B cell (primary cell): ENCODE measurements around the gene GBX1. TPM values are rescaled to one million over a fixed set of nuclear protein-coding genes. Genes with fewer than 3 reads are reported as not detected.

Source experiments
- ATAC-seq: fragments of 200-7000 bp; cut with Tn5 transposase; one replicate; pipeline ENCODE4 v1.10.0; 2021; ENCODE audit warnings: low read depth, mild to moderate bottlenecking, moderate number of reproducible peaks, moderate library complexity
- CTCF ChIA-PET: fragments of 350-600 bp; sonication (Branson Sonifier 250); formaldehyde crosslinking; loops from one replicate; lab custom pipeline; 2021; ENCODE audit warnings: antibody characterized with exemption, inconsistent platforms; lab: Charles Lee
- POLR2A ChIA-PET: fragments of 350-600 bp; sonication (Branson Sonifier 250); formaldehyde crosslinking; loops from one replicate; lab custom pipeline; 2021; ENCODE audit warnings: antibody characterized with exemption; lab: Charles Lee
- DNase-seq: peaks from one replicate; pipeline ENCODE4 v3.0.0; 2013
- H2AFZ ChIP-seq: 2 replicates; pipeline ENCODE4 v1.6.1; 2012; ENCODE audit warnings: mild to moderate bottlenecking, low read depth, low read length; ENCODE audit not compliant: insufficient read depth, poor library complexity, severe bottlenecking
- H3K27ac ChIP-seq, 2 donors: 1 replicate in 1 of 2; 2 replicates in 1 of 2; pipeline ENCODE4 v1.5.1; 2012 to 2013; ENCODE audit warnings: low read length in 2 of 2, mild to moderate bottlenecking in 2 of 2, moderate library complexity in 1 of 2
- H3K27me3 ChIP-seq, 4 experiments: fragments of 200-600 bp in 1 of 4; sonication (generic) in 1 of 4; replicated peaks in 1 of 4; 1 replicate in 2 of 4; 2 replicates in 2 of 4; pipeline versions ENCODE4 v1.6.1 to v1.7.0; 2013 to 2016; ENCODE audit warnings: low read length in 3 of 4, mild to moderate bottlenecking in 2 of 4, mixed read lengths in 1 of 4, moderate library complexity in 1 of 4; ENCODE audit not compliant: insufficient read depth in 4 of 4, control insufficient read depth in 3 of 4; ENCODE audit errors: control extremely low read depth in 1 of 4
- H3K36me3 ChIP-seq, 2 experiments: replicated peaks in 1 of 2; 1 replicate in 1 of 2; 2 replicates in 1 of 2; pipeline versions ENCODE4 v1.6.1 to v1.7.1; 2013; ENCODE audit warnings: low read length in 1 of 2; ENCODE audit not compliant: insufficient read depth in 2 of 2, control insufficient read depth in 1 of 2; ENCODE audit errors: control extremely low read depth in 1 of 2, extremely low read depth in 1 of 2
- H3K4me1 ChIP-seq, 2 donors: fragments of 200-600 bp in 1 of 2; sonication (generic) in 1 of 2; 1 replicate in 1 of 2; 2 replicates in 1 of 2; pipeline versions ENCODE4 v1.5.1 to v1.6.1; 2013 to 2017; ENCODE audit warnings: low read length in 2 of 2; ENCODE audit not compliant: control insufficient read depth in 2 of 2, insufficient read depth in 2 of 2
- H3K4me2 ChIP-seq: replicated peaks from 2 replicates; pipeline ENCODE3; 2012; ENCODE audit warnings: mild to moderate bottlenecking, low read depth, low read length; ENCODE audit not compliant: poor library complexity, severe bottlenecking
- H3K4me3 ChIP-seq, 5 experiments: fragments of 200-600 bp in 1 of 5; sonication (generic) in 1 of 5; 1 replicate in 3 of 5; 2 replicates in 2 of 5; pipeline versions ENCODE4 v1.5.1 to v1.7.0; 2011 to 2016; ENCODE audit warnings: low read length in 4 of 5, mild to moderate bottlenecking in 4 of 5, low read depth in 2 of 5, control low read depth in 1 of 5, moderate library complexity in 1 of 5; ENCODE audit not compliant: insufficient read depth in 1 of 5; ENCODE audit errors: control extremely low read depth in 1 of 5, extremely low read depth in 1 of 5
- H3K79me2 ChIP-seq: fragments of 200-600 bp; sonication (generic); one replicate; pipeline ENCODE4 v1.6.0; 2016; ENCODE audit warnings: low read length; ENCODE audit not compliant: control insufficient read depth, insufficient read depth
- H3K9ac ChIP-seq: fragments of 200-600 bp; sonication (generic); 2 replicates; pipeline ENCODE4 v1.6.1; 2017; ENCODE audit warnings: mild to moderate bottlenecking, low read length, moderate library complexity
- H3K9me3 ChIP-seq, 3 donors: one replicate each; pipeline versions ENCODE4 v1.6.1 to v1.7.1; 2013; ENCODE audit warnings: low read length in 2 of 3; ENCODE audit not compliant: control insufficient read depth in 2 of 3, insufficient read depth in 1 of 3; ENCODE audit errors: control extremely low read depth in 1 of 3
- H4K20me1 ChIP-seq: 2 replicates; pipeline ENCODE4 v1.6.0; 2012; ENCODE audit warnings: mild to moderate bottlenecking, low read length; ENCODE audit not compliant: insufficient read depth, control insufficient read depth, poor library complexity, severe bottlenecking
- H3K27ac Mint-ChIP-seq: one replicate; pipeline ENCODE4 v1.8.0; 2021; ENCODE audit warnings: mixed read lengths
- H3K27me3 Mint-ChIP-seq: one replicate; pipeline ENCODE4 v1.8.0; 2021; ENCODE audit warnings: mixed read lengths
- H3K4me1 Mint-ChIP-seq: one replicate; pipeline ENCODE4 v1.8.0; 2021; ENCODE audit warnings: mixed read lengths
- H3K4me3 Mint-ChIP-seq: one replicate; pipeline ENCODE4 v1.8.0; 2021; ENCODE audit warnings: mixed read lengths
- H3K9me3 Mint-ChIP-seq: one replicate; pipeline ENCODE4 v1.8.0; 2022; ENCODE audit warnings: mixed read lengths; ENCODE audit not compliant: insufficient read depth
- EZH2 ChIP-seq: IDR thresholded peaks from 2 replicates; pipeline ENCODE4 v1.6.1; 2012; ENCODE audit warnings: borderline replicate concordance, low read depth, mild to moderate bottlenecking, moderate library complexity, low read length; ENCODE audit not compliant: insufficient read depth, poor library complexity, severe bottlenecking
- WGBS: methylation state at CpG from one replicate; pipeline ENCODE4 v1.1.5; 2013; ENCODE audit warnings: missing lambda C conversion rate; ENCODE audit not compliant: insufficient coverage; 5-methylcytosine and 5-hydroxymethylcytosine counted together
- intact Hi-C: fragments of 100-400 bp; cut with micrococcal nuclease; formaldehyde crosslinking; loops from one replicate; pipeline ENCODE4 v1.10.0; 2022
- polyA plus RNA-seq: library from polyadenylated mRNA; depleted of rRNA; stranded (reverse); fragments of >200 nt; gene quantifications from 2 replicates; pipeline ENCODE4 v1.2.3, GENCODE V29; 2012
- total RNA-seq, 2 donors: library from RNA; stranded (reverse); fragments of 120-200 nt in 1 of 2; gene quantifications; 1 replicate in 1 of 2; 2 replicates in 1 of 2; pipeline versions ENCODE4 v1.2.3 to v1.2.4, GENCODE V29; 2013 to 2022
- TF ChIP-seq, protein P1 (sequence below): fragments of 200-600 bp; IDR thresholded peaks from one replicate; pipeline ENCODE4 v1.8.0; 2022; ENCODE audit warnings: antibody characterized with exemption, mild to moderate bottlenecking

The GBX1 gene
- total and polyA plus RNA-seq, 2 donors (not counting 1 experiment from before 2014, with no cell fraction given): not detected

DNA sequence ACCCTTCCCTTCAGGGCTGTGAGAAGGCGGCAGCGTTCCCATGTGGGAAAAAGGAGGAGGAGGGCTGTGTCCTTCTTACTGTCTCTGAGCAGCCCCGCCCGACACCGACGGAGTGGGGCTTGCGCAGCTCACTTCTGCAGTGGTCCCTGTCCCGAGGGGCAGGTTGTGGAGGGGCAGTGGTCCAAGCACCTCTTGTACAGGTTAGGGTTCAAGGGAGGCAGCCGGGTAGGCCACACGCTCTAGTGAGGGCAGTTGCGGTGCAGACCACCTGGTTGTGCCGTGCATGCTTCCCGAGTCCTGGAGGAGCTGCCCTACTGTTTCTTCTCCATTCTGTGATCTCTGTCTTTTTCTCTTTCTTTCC is 48.5 kb downstream of the GBX1 start:
- Mint-ChIP-seq H3K9me3 (no peaks in the 10 kb centered on the region), H3K27ac (peak overlapping the region; percentile 0), H3K4me1 (peaks cover 13% of the 10 kb centered on the region), H3K4me3 (no peak overlapping the region), H3K27me3 (peaks cover 6% of the 10 kb centered on the region)
- H3K9ac ChIP-seq: no peak overlapping the region
- H2AFZ ChIP-seq: no peak overlapping the region
- no peak for DNase-seq
- ATAC-seq: no peak
- intact Hi-C loops: no loop called here
- no peak overlapping the region for H3K4me3 ChIP-seq
- TF ChIP-seq, protein P1, sequence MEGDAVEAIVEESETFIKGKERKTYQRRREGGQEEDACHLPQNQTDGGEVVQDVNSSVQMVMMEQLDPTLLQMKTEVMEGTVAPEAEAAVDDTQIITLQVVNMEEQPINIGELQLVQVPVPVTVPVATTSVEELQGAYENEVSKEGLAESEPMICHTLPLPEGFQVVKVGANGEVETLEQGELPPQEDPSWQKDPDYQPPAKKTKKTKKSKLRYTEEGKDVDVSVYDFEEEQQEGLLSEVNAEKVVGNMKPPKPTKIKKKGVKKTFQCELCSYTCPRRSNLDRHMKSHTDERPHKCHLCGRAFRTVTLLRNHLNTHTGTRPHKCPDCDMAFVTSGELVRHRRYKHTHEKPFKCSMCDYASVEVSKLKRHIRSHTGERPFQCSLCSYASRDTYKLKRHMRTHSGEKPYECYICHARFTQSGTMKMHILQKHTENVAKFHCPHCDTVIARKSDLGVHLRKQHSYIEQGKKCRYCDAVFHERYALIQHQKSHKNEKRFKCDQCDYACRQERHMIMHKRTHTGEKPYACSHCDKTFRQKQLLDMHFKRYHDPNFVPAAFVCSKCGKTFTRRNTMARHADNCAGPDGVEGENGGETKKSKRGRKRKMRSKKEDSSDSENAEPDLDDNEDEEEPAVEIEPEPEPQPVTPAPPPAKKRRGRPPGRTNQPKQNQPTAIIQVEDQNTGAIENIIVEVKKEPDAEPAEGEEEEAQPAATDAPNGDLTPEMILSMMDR: no peak
- TF ChIP-seq EZH2: no peak
- ChIA-PET POLR2A (no interaction called here), CTCF (interaction anchor here (1.2 kb wide), 1 partner anchor 8 kb away, joined by 3 read pairs; no protein-coding TSS in a partner anchor)
- peaks cover 0 to 3% of the 10 kb centered on the region in 2 donors for H3K4me1 ChIP-seq
- no peaks in the 10 kb centered on the region for H3K79me2 ChIP-seq
- no peak overlapping the region for H3K4me2 ChIP-seq
- H3K27ac ChIP-seq: no peak overlapping the region
- no peaks in the 10 kb centered on the region for H4K20me1 ChIP-seq
- H3K36me3 ChIP-seq: no peaks in the 10 kb centered on the region
- peaks cover 0 to 14% (median 0%) of the 10 kb centered on the region in 4 experiments for H3K27me3 ChIP-seq
- no peaks in the 10 kb centered on the region for H3K9me3 ChIP-seq
- WGBS: 98% methylated on average over 9 of the region's 13 CpGs

GRCh38 chr7:151118108-151119054 is 49.1 kb downstream of the GBX1 start:
- ChIA-PET POLR2A (no interaction called here), CTCF (interaction anchor here (1.2 to 1.6 kb wide), 2 partner anchors 8 to 10 kb away, joined by 3 to 6 read pairs; no protein-coding TSS in a partner anchor)
- intact Hi-C loops: no loop called here
- Histone ChIP-seq H3K27ac (no peak overlapping the region), H3K79me2 (no peaks in the 10 kb centered on the region), H3K4me1 (no peaks in the 10 kb centered on the region), H3K9me3 (no peaks in the 10 kb centered on the region), H3K9ac (no peak overlapping the region), H3K4me3 (no peak overlapping the region), H2AFZ (no peak overlapping the region), H3K4me2 (no peak overlapping the region), H4K20me1 (no peaks in the 10 kb centered on the region), H3K27me3 (peaks cover 0 to 20% (median 3%) of the 10 kb centered on the region in 4 experiments), H3K36me3 (no peaks in the 10 kb centered on the region)
- no peak for DNase-seq
- no peaks in the 10 kb centered on the region for H3K9me3 Mint-ChIP-seq
- no peak for ATAC-seq
- peaks cover 10% of the 10 kb centered on the region for H3K4me1 Mint-ChIP-seq
- no peak overlapping the region for H3K4me3 Mint-ChIP-seq
- H3K27ac Mint-ChIP-seq: no peak overlapping the region
- H3K27me3 Mint-ChIP-seq: peaks cover 11% of the 10 kb centered on the region
- TF ChIP-seq, protein P1: no peak
- TF ChIP-seq EZH2: no peak
- 96% methylated on average over 36 of the region's 38 CpGs for WGBS
